Endodermal cell (in vitro differentiated cells): ENCODE results near the gene ZNF827. TPM values are rescaled to one million over a fixed set of nuclear protein-coding genes. Genes with fewer than 3 reads are reported as not detected.

Experiments used
- DNase-seq: peaks from one replicate; pipeline ENCODE4 v3.0.0-alpha.2; 2017
- H3K27ac ChIP-seq: 2 replicates; pipeline ENCODE4 v1.5.1; 2013; ENCODE audit warnings: mild to moderate bottlenecking, low read depth, low read length, moderate library complexity
- H3K27me3 ChIP-seq: 2 replicates; pipeline ENCODE4 v1.6.1; 2013; ENCODE audit warnings: mild to moderate bottlenecking, low read length, moderate library complexity; ENCODE audit not compliant: insufficient read depth, control insufficient read depth, poor library complexity, severe bottlenecking
- H3K36me3 ChIP-seq: 2 replicates; pipeline ENCODE4 v1.7.0; 2013; ENCODE audit warnings: mild to moderate bottlenecking, low read length, moderate library complexity; ENCODE audit not compliant: control insufficient read depth, insufficient read depth
- H3K4me1 ChIP-seq: one replicate; pipeline ENCODE4 v1.7.0; 2013; ENCODE audit warnings: low read length; ENCODE audit not compliant: control insufficient read depth, insufficient read depth
- H3K4me3 ChIP-seq: 2 replicates; pipeline ENCODE4 v1.5.1; 2013; ENCODE audit warnings: mild to moderate bottlenecking, low read length, moderate library complexity
- H3K9ac ChIP-seq: 2 replicates; pipeline ENCODE4 v1.6.1; 2013; ENCODE audit warnings: mild to moderate bottlenecking, low read length, moderate library complexity; ENCODE audit not compliant: poor library complexity, severe bottlenecking; ENCODE audit errors: extremely low read depth
- H3K9me3 ChIP-seq: 2 replicates; pipeline ENCODE4 v1.6.1; 2013; ENCODE audit warnings: mild to moderate bottlenecking, low read length, moderate library complexity; ENCODE audit not compliant: control insufficient read depth
- H3K27ac Mint-ChIP-seq: 2 replicates; pipeline ENCODE4 v1.8.0; 2020; ENCODE audit warnings: mixed read lengths
- H3K27me3 Mint-ChIP-seq: 2 replicates; pipeline ENCODE4 v1.8.0; 2021; ENCODE audit warnings: mild to moderate bottlenecking, mixed read lengths; ENCODE audit not compliant: insufficient read depth
- H3K36me3 Mint-ChIP-seq: 2 replicates; pipeline ENCODE4 v1.8.0; 2020; ENCODE audit warnings: low read depth, mixed read lengths
- H3K4me1 Mint-ChIP-seq: 2 replicates; pipeline ENCODE4 v1.8.0; 2020; ENCODE audit warnings: mixed read lengths
- H3K4me3 Mint-ChIP-seq: 2 replicates; pipeline ENCODE4 v1.8.0; 2020; ENCODE audit warnings: mild to moderate bottlenecking, moderate library complexity, mixed read lengths
- H3K9me3 Mint-ChIP-seq: 2 replicates; pipeline ENCODE4 v1.8.0; 2020; ENCODE audit warnings: mild to moderate bottlenecking, mixed read lengths
- WGBS, 2 experiments: methylation state at CpG; one replicate each; pipeline versions ENCODE4 v1.1.5 to v1.1.7; 2013; ENCODE audit warnings: missing lambda C conversion rate in 2 of 2, mixed read lengths in 1 of 2; ENCODE audit not compliant: insufficient coverage in 1 of 2, insufficient read length in 1 of 2; 5-methylcytosine and 5-hydroxymethylcytosine counted together
- total RNA-seq, 2 donors: library from RNA; stranded (reverse); fragmentation: NEBNext Ultra II Directional in 1 of 2; extraction: Animal tissue kit (Norgen Biotek cat#: 25700) in 1 of 2; gene quantifications; 2 replicates in 1 of 2; 3 replicates in 1 of 2; pipeline ENCODE4 v1.2.1, GENCODE V29; 2021
- TF ChIP-seq, protein P1 (sequence below): fragments of 200-600 bp; sonication (generic); conservative IDR thresholded peaks from 2 replicates; pipeline ENCODE4 v1.5.0; 2021; ENCODE audit warnings: antibody characterized with exemption, mild to moderate bottlenecking

The ZNF827 gene
- total RNA-seq, 2 donors from 2014 or later: 33.0 to 34.9 TPM

- Mint-ChIP-seq H3K4me1 (no peaks in the 10 kb centered on the region), H3K27me3 (no peaks in the 10 kb centered on the region), H3K9me3 (no peaks in the 10 kb centered on the region), H3K4me3 (no peak overlapping the region), H3K27ac (no peak overlapping the region), H3K36me3 (peaks cover 75% of the 10 kb centered on the region)
- Histone ChIP-seq H3K27me3 (no peaks in the 10 kb centered on the region), H3K4me3 (no peak overlapping the region), H3K27ac (no peak overlapping the region), H3K9ac (no peak overlapping the region), H3K4me1 (no peaks in the 10 kb centered on the region), H3K36me3 (peaks cover 88% of the 10 kb centered on the region), H3K9me3 (peaks cover 5% of the 10 kb centered on the region)
- no peak for DNase-seq
- TF ChIP-seq, protein P1, sequence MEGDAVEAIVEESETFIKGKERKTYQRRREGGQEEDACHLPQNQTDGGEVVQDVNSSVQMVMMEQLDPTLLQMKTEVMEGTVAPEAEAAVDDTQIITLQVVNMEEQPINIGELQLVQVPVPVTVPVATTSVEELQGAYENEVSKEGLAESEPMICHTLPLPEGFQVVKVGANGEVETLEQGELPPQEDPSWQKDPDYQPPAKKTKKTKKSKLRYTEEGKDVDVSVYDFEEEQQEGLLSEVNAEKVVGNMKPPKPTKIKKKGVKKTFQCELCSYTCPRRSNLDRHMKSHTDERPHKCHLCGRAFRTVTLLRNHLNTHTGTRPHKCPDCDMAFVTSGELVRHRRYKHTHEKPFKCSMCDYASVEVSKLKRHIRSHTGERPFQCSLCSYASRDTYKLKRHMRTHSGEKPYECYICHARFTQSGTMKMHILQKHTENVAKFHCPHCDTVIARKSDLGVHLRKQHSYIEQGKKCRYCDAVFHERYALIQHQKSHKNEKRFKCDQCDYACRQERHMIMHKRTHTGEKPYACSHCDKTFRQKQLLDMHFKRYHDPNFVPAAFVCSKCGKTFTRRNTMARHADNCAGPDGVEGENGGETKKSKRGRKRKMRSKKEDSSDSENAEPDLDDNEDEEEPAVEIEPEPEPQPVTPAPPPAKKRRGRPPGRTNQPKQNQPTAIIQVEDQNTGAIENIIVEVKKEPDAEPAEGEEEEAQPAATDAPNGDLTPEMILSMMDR: no peak
- 96 to 100% methylated on average over 7 to 8 of the region's 8 CpGs for WGBS, 2 experiments
Observed at GRCh38 chr4:145762719-145763118, 175.9 kb downstream of the ZNF827 start.

DNA sequence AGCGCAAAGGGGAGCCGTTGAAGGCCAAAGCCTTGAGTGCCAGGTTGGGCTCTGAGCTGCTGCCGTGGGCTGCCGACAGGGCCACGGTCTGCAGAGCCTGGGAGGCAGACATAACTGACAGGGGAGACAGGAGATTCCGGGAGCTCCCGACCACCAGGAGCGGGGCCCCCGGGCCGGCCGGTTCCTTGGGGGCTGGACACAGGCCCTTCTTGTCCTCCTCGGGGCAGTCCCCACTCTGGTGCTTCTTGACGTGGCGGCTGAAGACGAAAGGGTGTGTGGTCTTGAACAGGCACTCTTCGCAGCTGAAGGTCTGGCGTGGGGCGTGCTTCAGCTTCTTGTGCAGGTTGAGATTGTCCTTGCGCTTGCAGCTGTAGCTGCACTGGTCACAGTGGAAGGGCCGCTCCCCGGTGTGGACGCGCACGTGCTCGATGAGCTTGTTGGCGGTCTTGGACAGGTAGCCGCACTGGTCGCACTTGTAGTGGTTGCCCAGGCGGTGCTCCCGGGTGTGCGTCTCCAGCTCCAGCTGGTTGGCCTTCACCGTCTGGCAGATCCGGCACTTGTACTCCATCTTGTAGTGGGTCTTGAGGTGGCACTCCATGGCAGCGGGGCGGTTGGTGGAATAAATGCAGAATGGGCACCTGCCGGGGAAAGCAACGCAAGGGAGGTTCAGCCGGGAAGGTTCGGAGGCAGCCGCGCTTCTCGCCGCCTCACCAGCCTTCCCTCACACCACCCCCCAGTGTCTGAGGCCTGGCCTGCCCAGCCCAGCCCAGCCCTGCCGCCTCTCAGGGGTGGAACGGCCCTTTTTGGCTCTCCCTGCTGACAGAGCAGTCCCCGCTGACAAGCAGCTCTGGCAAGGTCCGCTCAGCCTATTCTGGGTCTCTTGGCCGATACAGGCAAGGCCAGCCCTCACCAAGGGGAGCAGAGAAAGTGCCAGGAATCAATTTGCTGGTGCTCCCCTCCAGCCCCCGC lies 177.4 kb downstream of the ZNF827 start:
- H3K36me3 ChIP-seq: peaks cover 73% of the 10 kb centered on the region
- Mint-ChIP-seq H3K27me3 (no peaks in the 10 kb centered on the region), H3K4me3 (no peak overlapping the region), H3K36me3 (peaks cover 61% of the 10 kb centered on the region), H3K9me3 (no peaks in the 10 kb centered on the region), H3K27ac (peak overlapping the region; percentile 45), H3K4me1 (no peaks in the 10 kb centered on the region)
- no peak for DNase-seq
- no peaks in the 10 kb centered on the region for H3K9me3 ChIP-seq
- TF ChIP-seq, protein P1: no peak
- H3K9ac ChIP-seq: no peak overlapping the region
- H3K4me1 ChIP-seq: no peaks in the 10 kb centered on the region
- no peaks in the 10 kb centered on the region for H3K27me3 ChIP-seq
- WGBS, 2 experiments: 95 to 97% methylated on average over 34 to 49 of the region's 49 CpGs
- H3K27ac ChIP-seq: no peak overlapping the region
- no peak overlapping the region for H3K4me3 ChIP-seq

- H3K27ac ChIP-seq: no peak overlapping the region
- no peak overlapping the region for H3K4me3 ChIP-seq
- H3K4me1 Mint-ChIP-seq: no peaks in the 10 kb centered on the region
- no peak overlapping the region for H3K4me3 Mint-ChIP-seq
- WGBS, 2 experiments: 88 to 92% methylated on average over 5 to 8 of the region's 8 CpGs
- H3K9me3 Mint-ChIP-seq: no peaks in the 10 kb centered on the region
- no peaks in the 10 kb centered on the region for H3K9me3 ChIP-seq
- no peaks in the 10 kb centered on the region for H3K27me3 ChIP-seq
- DNase-seq: no peak
- H3K36me3 ChIP-seq: peaks cover 63% of the 10 kb centered on the region
- H3K27ac Mint-ChIP-seq: no peak overlapping the region
- H3K27me3 Mint-ChIP-seq: no peaks in the 10 kb centered on the region
- TF ChIP-seq, protein P1: no peak
- H3K36me3 Mint-ChIP-seq: peaks cover 53% of the 10 kb centered on the region
- H3K9ac ChIP-seq: no peak overlapping the region
- H3K4me1 ChIP-seq: no peaks in the 10 kb centered on the region
Observed at GRCh38 chr4:145760176-145760575, 178.4 kb downstream of the ZNF827 start.
